ENCODE data around the gene ABRACL.

DNA sequence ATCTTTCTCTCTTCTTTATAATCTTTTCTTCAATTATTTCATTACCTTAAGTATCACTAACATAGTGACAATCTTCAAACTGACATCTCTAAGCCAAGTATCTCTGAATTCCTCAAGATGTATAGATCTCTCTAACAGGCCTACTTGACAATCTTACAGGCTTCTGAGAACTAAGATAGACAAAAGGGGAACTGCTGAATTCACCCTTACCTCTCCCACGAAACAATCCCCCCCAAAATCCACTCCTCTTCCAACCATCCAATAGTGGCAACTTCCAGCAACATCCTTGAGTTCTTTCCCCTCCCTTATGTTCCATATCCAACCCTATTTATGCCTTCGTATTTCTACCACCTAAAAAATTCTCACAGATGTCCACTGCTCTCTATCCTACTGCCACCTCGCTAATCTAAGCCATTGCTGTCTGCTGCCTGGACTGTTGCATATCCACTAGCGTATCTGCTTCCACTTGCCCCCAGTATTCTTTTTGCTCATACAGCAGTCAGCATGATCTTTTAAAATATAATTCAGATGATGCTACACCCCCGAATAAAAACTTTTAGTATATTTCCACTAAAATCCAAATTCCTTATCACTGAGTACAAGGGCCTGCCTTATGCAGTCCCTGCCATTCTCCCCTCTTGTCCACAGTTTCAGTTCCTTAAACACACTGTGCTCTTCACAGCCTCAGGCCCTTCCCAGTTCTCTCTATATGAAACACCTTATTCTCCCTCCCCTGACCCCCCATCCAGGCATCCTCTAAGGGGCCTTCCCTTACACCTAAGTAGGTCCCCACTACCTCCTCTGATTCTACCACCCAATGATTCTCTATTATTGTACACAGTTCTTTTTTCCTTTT, 48.5 kb upstream of the ABRACL start:
- no peak for TF ChIP-seq POLR2AphosphoS5 (IDR thresholded peaks at IDR 0.05; ENCODE audit: low read depth, low read length)
- TF ChIP-seq, protein P1, sequence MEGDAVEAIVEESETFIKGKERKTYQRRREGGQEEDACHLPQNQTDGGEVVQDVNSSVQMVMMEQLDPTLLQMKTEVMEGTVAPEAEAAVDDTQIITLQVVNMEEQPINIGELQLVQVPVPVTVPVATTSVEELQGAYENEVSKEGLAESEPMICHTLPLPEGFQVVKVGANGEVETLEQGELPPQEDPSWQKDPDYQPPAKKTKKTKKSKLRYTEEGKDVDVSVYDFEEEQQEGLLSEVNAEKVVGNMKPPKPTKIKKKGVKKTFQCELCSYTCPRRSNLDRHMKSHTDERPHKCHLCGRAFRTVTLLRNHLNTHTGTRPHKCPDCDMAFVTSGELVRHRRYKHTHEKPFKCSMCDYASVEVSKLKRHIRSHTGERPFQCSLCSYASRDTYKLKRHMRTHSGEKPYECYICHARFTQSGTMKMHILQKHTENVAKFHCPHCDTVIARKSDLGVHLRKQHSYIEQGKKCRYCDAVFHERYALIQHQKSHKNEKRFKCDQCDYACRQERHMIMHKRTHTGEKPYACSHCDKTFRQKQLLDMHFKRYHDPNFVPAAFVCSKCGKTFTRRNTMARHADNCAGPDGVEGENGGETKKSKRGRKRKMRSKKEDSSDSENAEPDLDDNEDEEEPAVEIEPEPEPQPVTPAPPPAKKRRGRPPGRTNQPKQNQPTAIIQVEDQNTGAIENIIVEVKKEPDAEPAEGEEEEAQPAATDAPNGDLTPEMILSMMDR (IDR thresholded peaks at IDR 0.05), result no peak

All from Panc1 (cell line).